DND-41 (cell line): ENCODE results near the gene PKHD1.
"Not testable (repeated sequence)": the region's sequence is repeated elsewhere in the genome, so short reads cannot be mapped to it uniquely, and the experiment has no call there.

ENCODE experiments used
- ATAC-seq: fragments of 200-7000 bp; cut with Tn5 transposase; 3 replicates; pipeline ENCODE4 v1.9.1; 2021; ENCODE audit warnings: low read depth; ENCODE audit not compliant: insufficient read depth
- DNase-seq: peaks from one replicate; pipeline ENCODE4 v3.0.0-alpha.2; 2020
- H2AFZ ChIP-seq: 2 replicates; pipeline ENCODE4 v1.6.0; 2012; ENCODE audit warnings: low read depth, low read length
- H3K27ac ChIP-seq: 2 replicates; pipeline ENCODE4 v1.5.1; 2012; ENCODE audit warnings: low read length, inconsistent platforms
- H3K27me3 ChIP-seq: fragments of 200-600 bp; sonication (generic); 2 replicates; pipeline ENCODE4 v1.6.0; 2012; ENCODE audit warnings: low read length, mild to moderate bottlenecking, inconsistent platforms; ENCODE audit not compliant: insufficient read depth, poor library complexity
- H3K36me3 ChIP-seq: 2 replicates; pipeline ENCODE4 v1.5.1; 2012; ENCODE audit warnings: low read length, inconsistent platforms; ENCODE audit not compliant: insufficient read depth
- H3K4me1 ChIP-seq: 2 replicates; pipeline ENCODE4 v1.5.1; 2012; ENCODE audit warnings: mild to moderate bottlenecking, low read length; ENCODE audit not compliant: insufficient read depth
- H3K4me2 ChIP-seq: 2 replicates; pipeline ENCODE4 v1.6.0; 2012; ENCODE audit warnings: mild to moderate bottlenecking, moderate library complexity, low read length, inconsistent platforms; ENCODE audit not compliant: insufficient read depth
- H3K4me3 ChIP-seq, 2 experiments: fragments of 200-600 bp in 1 of 2; shearing (Covaris generic) in 1 of 2; 2 replicates each; pipeline ENCODE4 v1.5.1; 2012 to 2016; ENCODE audit warnings: inconsistent platforms in 2 of 2, low read length in 2 of 2, mild to moderate bottlenecking in 2 of 2, low read depth in 1 of 2, moderate library complexity in 1 of 2
- H3K79me2 ChIP-seq: 2 replicates; pipeline ENCODE4 v1.6.0; 2012; ENCODE audit warnings: low read length, inconsistent platforms; ENCODE audit not compliant: insufficient read depth
- H3K9ac ChIP-seq: 2 replicates; pipeline ENCODE4 v1.6.0; 2012; ENCODE audit warnings: low read depth, mild to moderate bottlenecking, inconsistent platforms, low read length, moderate library complexity
- H3K9me3 ChIP-seq: 2 replicates; pipeline ENCODE4 v1.5.1; 2012; ENCODE audit warnings: low read length, moderate library complexity, mild to moderate bottlenecking, inconsistent platforms; ENCODE audit not compliant: insufficient read depth, severe bottlenecking
- H4K20me1 ChIP-seq: 2 replicates; pipeline ENCODE4 v1.6.0; 2012; ENCODE audit warnings: low read length; ENCODE audit not compliant: insufficient read depth
- EZH2 ChIP-seq: IDR thresholded peaks from 3 replicates; pipeline ENCODE4 v1.6.1; 2012; ENCODE audit warnings: borderline replicate concordance, low read depth, mild to moderate bottlenecking, moderate library complexity, low read length, inconsistent platforms; ENCODE audit not compliant: severe bottlenecking
- TF ChIP-seq, protein P1 (sequence below): IDR thresholded peaks from 2 replicates; pipeline ENCODE4 v1.5.1; 2012; ENCODE audit warnings: borderline replicate concordance, low read length, moderate library complexity, mild to moderate bottlenecking; ENCODE audit not compliant: poor library complexity, severe bottlenecking; ENCODE audit errors: extremely low read depth

The PKHD1 gene

GRCh38 chr6:51927450-51927849 is 160.0 kb downstream of the PKHD1 start:
- Histone ChIP-seq H3K4me2 (no peak overlapping the region), H3K27ac (no peak overlapping the region), H3K4me3 (no peak overlapping the region), H3K9ac (no peak overlapping the region), H4K20me1 (no peaks in the 10 kb centered on the region), H3K9me3 (peaks cover 14% of the 10 kb centered on the region), H2AFZ (no peak overlapping the region), H3K79me2 (no peaks in the 10 kb centered on the region), H3K36me3 (no peaks in the 10 kb centered on the region), H3K4me1 (peaks cover 30% of the 10 kb centered on the region), H3K27me3 (no peaks in the 10 kb centered on the region)
- ATAC-seq (no peak), DNase-seq (no peak)
- TF ChIP-seq, protein P1, sequence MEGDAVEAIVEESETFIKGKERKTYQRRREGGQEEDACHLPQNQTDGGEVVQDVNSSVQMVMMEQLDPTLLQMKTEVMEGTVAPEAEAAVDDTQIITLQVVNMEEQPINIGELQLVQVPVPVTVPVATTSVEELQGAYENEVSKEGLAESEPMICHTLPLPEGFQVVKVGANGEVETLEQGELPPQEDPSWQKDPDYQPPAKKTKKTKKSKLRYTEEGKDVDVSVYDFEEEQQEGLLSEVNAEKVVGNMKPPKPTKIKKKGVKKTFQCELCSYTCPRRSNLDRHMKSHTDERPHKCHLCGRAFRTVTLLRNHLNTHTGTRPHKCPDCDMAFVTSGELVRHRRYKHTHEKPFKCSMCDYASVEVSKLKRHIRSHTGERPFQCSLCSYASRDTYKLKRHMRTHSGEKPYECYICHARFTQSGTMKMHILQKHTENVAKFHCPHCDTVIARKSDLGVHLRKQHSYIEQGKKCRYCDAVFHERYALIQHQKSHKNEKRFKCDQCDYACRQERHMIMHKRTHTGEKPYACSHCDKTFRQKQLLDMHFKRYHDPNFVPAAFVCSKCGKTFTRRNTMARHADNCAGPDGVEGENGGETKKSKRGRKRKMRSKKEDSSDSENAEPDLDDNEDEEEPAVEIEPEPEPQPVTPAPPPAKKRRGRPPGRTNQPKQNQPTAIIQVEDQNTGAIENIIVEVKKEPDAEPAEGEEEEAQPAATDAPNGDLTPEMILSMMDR, result no peak
- TF ChIP-seq EZH2, result no peak

DNA sequence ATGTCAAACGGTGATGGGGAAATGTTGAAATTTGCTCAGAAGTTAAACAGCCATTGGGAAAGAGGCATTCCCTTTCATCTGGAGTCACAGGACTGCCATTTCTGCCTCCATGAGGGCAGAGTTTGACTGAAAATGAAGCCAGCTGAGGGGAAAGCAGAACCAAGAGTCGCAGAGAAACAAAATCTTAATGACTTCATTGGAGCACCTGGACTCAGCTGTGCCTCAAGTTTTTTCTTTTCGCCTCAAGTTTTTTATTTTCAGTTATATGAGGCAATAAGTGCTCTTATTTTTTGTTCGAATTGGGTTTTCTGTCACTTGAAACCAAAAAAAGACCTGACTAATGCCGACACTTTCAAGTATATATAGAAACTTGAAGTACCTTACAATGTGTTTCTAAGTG is 161.3 kb downstream of the PKHD1 start:
- H3K4me2 ChIP-seq, result no peak overlapping the region
- H3K4me1 ChIP-seq, result peaks cover 17% of the 10 kb centered on the region
- DNase-seq (no peak), ATAC-seq (no peak)
- H3K9ac ChIP-seq, result no peak overlapping the region
- H3K36me3 ChIP-seq, result no peaks in the 10 kb centered on the region
- TF ChIP-seq, protein P1, result no peak
- TF ChIP-seq EZH2, result no peak
- H3K79me2 ChIP-seq, result no peaks in the 10 kb centered on the region
- no peak overlapping the region for H3K27ac ChIP-seq
- H2AFZ ChIP-seq, result no peak overlapping the region
- H3K4me3 ChIP-seq, result no peak overlapping the region
- H3K27me3 ChIP-seq, result no peaks in the 10 kb centered on the region
- H4K20me1 ChIP-seq, result no peaks in the 10 kb centered on the region
- peaks cover 16% of the 10 kb centered on the region for H3K9me3 ChIP-seq

GRCh38 chr6:51922479-51922878 is 164.9 kb downstream of the PKHD1 start:
- H3K27me3 ChIP-seq, H3K36me3 ChIP-seq, H3K4me2 ChIP-seq, H3K9ac ChIP-seq, H3K4me3 ChIP-seq, H3K27ac ChIP-seq, H3K4me1 ChIP-seq, ATAC-seq, DNase-seq, H2AFZ ChIP-seq, H4K20me1 ChIP-seq, H3K79me2 ChIP-seq: not testable (repeated sequence)
- peaks cover 16% of the 10 kb centered on the region for H3K9me3 ChIP-seq

DNA sequence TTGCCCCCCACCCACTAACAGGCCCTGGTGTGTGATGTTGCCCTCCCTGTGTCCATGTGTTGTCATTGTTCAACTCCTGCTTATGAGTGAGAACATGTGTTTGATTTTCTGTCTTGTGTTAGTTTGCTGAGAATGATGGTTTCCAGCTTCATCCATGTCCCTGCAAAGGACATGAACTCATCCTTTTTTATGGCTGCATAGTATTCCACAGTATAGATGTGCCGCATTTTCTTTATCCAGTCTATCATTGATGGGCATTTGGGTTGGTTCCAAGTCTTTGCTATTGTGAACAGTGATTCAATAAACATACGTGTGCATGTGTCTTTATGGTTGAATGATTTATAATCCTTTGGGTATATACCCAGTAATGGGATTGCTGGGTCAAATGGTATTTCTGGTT is 169.1 kb downstream of the PKHD1 start:
- not testable (repeated sequence) for ATAC-seq, H3K4me1 ChIP-seq, H4K20me1 ChIP-seq, H3K4me2 ChIP-seq, H2AFZ ChIP-seq, H3K27me3 ChIP-seq, H3K79me2 ChIP-seq, H3K4me3 ChIP-seq, DNase-seq, H3K27ac ChIP-seq, H3K36me3 ChIP-seq, H3K9ac ChIP-seq
- peaks cover 11% of the 10 kb centered on the region for H3K9me3 ChIP-seq

- DNase-seq (no peak), ATAC-seq (no peak)
- H3K9me3 ChIP-seq, result no peaks in the 10 kb centered on the region
- H3K4me2 ChIP-seq, result no peak overlapping the region
- H3K27ac ChIP-seq, result no peak overlapping the region
- TF ChIP-seq, protein P1, result no peak
- TF ChIP-seq EZH2, result no peak
- H4K20me1 ChIP-seq, result no peaks in the 10 kb centered on the region
- H3K9ac ChIP-seq, result no peak overlapping the region
- H3K4me3 ChIP-seq, result no peak overlapping the region
- H3K79me2 ChIP-seq, result no peaks in the 10 kb centered on the region
- no peaks in the 10 kb centered on the region for H3K36me3 ChIP-seq
- H3K27me3 ChIP-seq, result no peaks in the 10 kb centered on the region
- no peaks in the 10 kb centered on the region for H3K4me1 ChIP-seq
- H2AFZ ChIP-seq, result no peak overlapping the region
Measured at GRCh38 chr6:51915098-51915497, 172.3 kb downstream of the PKHD1 start.
